ENCODE results near the gene TMEM106B.
A peak's percentile ranks its signal among the peaks of the same experiment; 100 is the strongest.
"Not testable (repeated sequence)": the region's sequence is repeated elsewhere in the genome, so short reads cannot be mapped to it uniquely, and the experiment has no call there.

The TMEM106B gene

DNA sequence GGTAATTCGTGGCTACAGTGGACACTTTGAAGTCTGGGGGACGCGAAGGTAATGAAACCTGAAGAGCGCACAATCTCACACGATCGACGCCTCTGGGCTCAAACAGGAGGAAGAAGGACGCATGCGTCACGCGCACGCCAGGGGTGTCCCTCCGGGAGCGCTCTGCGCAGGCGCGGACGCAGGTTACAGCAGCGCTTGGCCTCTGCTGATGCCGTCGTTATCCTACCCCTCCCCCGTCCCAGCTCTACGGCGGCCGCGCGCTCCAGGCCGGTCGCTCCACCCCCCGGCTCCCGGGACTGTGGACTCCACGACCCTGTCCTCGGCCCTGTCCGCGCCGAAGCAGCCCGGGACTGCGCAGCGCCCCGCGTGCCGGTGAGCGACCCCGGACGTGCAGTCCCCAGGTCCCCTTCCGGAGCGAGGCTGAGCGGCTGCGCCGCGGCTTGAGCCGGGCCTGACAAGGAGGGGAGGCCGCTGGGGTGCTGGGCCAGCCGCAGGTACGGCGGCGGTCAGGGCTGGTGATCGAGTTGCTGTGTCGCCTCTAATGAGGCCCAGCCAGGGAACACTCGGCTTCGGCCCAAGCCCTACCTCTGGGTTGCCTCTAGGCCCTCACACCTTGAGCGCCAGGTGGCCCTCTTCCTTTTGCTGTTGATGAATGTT is at the start of gene TMEM106B:
Gene TMEM106B, plus strand, starts transcription at position 241 of the 657 bp plus-strand sequence. CDS start 3,517 bp downstream, outside the sequence.
- DNase-seq (ENCODE audit: extremely low read depth, low read depth): peak; percentile 89
- TF ChIP-seq, protein P1, sequence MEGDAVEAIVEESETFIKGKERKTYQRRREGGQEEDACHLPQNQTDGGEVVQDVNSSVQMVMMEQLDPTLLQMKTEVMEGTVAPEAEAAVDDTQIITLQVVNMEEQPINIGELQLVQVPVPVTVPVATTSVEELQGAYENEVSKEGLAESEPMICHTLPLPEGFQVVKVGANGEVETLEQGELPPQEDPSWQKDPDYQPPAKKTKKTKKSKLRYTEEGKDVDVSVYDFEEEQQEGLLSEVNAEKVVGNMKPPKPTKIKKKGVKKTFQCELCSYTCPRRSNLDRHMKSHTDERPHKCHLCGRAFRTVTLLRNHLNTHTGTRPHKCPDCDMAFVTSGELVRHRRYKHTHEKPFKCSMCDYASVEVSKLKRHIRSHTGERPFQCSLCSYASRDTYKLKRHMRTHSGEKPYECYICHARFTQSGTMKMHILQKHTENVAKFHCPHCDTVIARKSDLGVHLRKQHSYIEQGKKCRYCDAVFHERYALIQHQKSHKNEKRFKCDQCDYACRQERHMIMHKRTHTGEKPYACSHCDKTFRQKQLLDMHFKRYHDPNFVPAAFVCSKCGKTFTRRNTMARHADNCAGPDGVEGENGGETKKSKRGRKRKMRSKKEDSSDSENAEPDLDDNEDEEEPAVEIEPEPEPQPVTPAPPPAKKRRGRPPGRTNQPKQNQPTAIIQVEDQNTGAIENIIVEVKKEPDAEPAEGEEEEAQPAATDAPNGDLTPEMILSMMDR (IDR thresholded peaks at IDR 0.05; ENCODE audit: low read depth, low read length): no peak; the same call in 1 of the 2 replicates

DNA sequence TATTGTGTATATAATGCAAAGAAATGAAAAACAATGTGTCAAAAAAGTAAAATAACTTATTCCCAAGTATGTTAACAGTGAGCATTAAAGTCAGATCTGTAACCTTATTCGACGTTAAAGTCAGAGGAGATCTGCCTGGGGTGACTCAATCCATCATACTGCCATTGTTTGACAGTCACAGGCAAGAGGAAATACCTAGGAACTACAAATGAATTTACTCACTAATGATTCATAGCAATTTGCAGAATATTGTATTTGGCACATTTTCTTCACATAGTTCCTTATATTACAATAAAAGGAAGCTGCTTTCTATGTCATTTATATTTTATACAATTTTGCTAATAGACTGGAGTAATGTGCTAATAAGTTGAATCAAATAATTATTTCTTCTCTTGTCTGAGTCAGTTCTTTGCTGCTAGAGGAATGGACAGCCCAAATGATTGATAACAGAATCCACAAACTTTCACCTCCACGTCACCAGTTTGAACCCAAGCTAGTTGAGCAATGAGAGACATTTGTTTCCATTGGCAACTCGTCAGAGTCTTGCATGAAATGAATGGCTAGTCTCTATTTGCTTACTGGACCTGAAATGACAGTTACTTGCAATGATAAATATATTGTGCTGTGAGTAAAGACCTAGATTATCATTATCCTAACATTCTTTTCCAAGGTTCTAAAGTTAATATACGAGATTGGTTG is 48.5 kb upstream of the TMEM106B start:
- no peak for DNase-seq (ENCODE audit: extremely low read depth, low read depth)
- TF ChIP-seq, protein P1 (IDR thresholded peaks at IDR 0.05; ENCODE audit: low read depth, low read length): no peak

- not testable (repeated sequence) for DNase-seq (ENCODE audit: extremely low read depth, low read depth)
Measured at GRCh38 chr7:12168065-12168464, 43.0 kb upstream of the TMEM106B start.

DNA sequence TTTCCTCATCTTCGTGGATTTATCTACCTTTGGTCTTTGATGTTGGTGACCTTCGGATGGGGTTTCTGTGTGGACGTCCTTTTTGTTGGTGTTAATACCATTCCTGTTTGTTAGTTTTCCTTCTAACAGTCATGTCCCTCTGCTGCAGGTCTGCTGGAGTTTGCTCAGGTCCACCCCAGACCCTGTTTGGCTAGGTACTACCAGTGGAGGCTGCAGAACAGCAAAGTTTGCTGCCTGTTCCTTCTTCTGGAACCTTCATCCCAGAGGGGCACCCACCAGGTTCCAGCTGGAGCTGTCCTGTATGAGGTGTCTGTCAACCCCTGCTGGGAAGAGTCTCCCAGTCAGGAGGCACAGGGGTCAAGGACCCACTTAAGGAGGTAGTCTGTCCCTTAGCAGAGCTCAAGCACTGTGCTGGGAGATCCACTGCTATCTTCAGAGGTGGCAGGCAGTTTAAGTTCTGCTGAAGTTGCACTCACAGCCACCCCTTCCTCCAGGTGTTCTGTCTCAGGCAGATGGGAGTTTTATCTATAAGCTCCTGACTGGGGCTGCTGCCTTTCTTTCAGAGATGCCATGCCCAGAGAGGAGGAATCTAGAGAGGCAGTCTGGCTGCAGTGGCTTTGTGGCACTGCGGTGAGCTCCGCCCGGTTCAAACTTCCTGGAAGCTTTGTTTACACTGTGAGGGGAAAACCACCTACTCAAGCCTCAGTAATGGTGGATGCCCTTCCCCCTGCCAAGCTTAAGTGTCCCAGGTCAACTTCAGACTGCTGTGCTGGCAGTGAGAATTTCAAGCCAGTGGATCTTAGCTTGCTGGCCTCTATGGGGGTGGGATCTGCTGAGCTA is 40.9 kb upstream of the TMEM106B start:
- DNase-seq (ENCODE audit: extremely low read depth, low read depth): not testable (repeated sequence)

- DNase-seq (ENCODE audit: extremely low read depth, low read depth): no peak
- TF ChIP-seq, protein P1 (IDR thresholded peaks at IDR 0.05; ENCODE audit: low read depth, low read length): no peak
Measured at GRCh38 chr7:12173671-12174070, 37.4 kb upstream of the TMEM106B start.

DNA sequence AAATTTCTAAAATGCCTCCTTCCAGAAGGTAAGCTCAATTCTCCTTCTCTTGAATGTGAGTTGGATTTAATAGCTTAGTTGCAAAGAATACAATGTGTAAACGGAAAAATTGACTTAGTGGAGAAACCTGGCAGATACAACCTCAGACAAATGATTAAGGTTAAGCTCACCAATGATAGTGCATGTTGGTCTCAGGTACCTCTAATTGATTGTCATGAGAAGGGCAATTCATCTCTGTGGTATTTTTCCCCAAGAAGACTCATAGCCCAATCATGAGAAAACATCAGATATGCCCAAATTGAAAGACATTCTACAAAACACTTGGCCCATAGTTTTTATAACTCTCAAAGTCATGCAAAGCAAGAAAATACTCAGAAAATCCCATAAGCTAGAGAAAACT is 36.2 kb upstream of the TMEM106B start:
- TF ChIP-seq, protein P1 (IDR thresholded peaks at IDR 0.05; ENCODE audit: low read depth, low read length): no peak
- DNase-seq (ENCODE audit: extremely low read depth, low read depth): no peak

DNA sequence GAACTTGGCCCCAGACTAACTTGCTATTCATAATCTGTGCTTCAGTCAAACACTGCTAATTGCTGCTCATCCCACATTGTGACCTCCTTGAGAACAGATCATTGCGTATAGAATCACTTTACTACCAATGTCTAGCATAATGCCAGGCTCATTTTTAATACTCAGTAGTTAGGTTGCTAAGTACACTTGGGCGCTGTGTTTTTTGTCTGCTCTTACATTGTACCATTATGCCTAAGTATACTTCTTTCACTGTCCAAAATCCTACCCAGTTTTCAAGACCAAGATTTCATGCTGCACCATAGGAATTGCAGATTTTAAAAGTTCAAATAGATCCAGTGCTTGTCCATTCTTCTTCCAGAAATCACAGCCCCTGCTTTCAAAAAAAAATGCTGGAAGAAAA is 32.8 kb upstream of the TMEM106B start:
- TF ChIP-seq, protein P1 (IDR thresholded peaks at IDR 0.05; ENCODE audit: low read depth, low read length): no peak

GRCh38 chr7:12194426-12194825 is 16.7 kb upstream of the TMEM106B start:
- DNase-seq (ENCODE audit: extremely low read depth, low read depth): no peak
- TF ChIP-seq, protein P1 (IDR thresholded peaks at IDR 0.05; ENCODE audit: low read depth, low read length): no peak

More for the DNA sequence above, 32.8 kb upstream of the TMEM106B start:
- no peak for DNase-seq (ENCODE audit: extremely low read depth, low read depth)

All from AG09319 (cell line).